Natural killer cell (primary cell): ENCODE results near the gene ZBTB44. TPM values are rescaled to one million over a fixed set of nuclear protein-coding genes. Genes with fewer than 3 reads are reported as not detected.
"Not testable (repeated sequence)": the region's sequence is repeated elsewhere in the genome, so short reads cannot be mapped to it uniquely, and the experiment has no call there.

Experiments used
- ATAC-seq, 3 donors: fragments of 150-1000 bp in 2 of 3; fragments of 200-7000 bp in 1 of 3; cut with Tn5 transposase; 1 replicate in 1 of 3; 2 replicates in 2 of 3; pipeline ENCODE4 v1.10.0; 2021; ENCODE audit warnings: mild to moderate bottlenecking in 2 of 3, moderate library complexity in 2 of 3
- DNase-seq, 2 donors: peaks; one replicate each; pipeline versions ENCODE4 v3.0.0 to v3.0.0-alpha.2; 2013 to 2021; ENCODE audit warnings: mixed read lengths in 1 of 2
- H3K27ac ChIP-seq: one replicate; pipeline ENCODE4 v1.5.1; 2013; ENCODE audit warnings: mild to moderate bottlenecking, low read length
- H3K27me3 ChIP-seq: one replicate; pipeline ENCODE4 v1.6.1; 2013; ENCODE audit warnings: low read length; ENCODE audit not compliant: control insufficient read depth, insufficient read depth
- H3K36me3 ChIP-seq: one replicate; pipeline ENCODE4 v1.6.1; 2013; ENCODE audit warnings: low read length; ENCODE audit not compliant: control insufficient read depth, insufficient read depth
- H3K4me1 ChIP-seq: one replicate; pipeline ENCODE4 v1.6.1; 2013; ENCODE audit warnings: low read length; ENCODE audit not compliant: control insufficient read depth, insufficient read depth
- H3K4me3 ChIP-seq: one replicate; pipeline ENCODE4 v1.5.1; 2013; ENCODE audit warnings: low read length
- H3K9me3 ChIP-seq: one replicate; pipeline ENCODE4 v1.6.1; 2013; ENCODE audit warnings: low read length; ENCODE audit not compliant: control insufficient read depth, insufficient read depth
- H3K27ac Mint-ChIP-seq, 2 donors: one replicate each; pipeline ENCODE4 v1.8.0; 2022; ENCODE audit warnings: mild to moderate bottlenecking in 2 of 2, mixed read lengths in 2 of 2, moderate library complexity in 1 of 2
- H3K27me3 Mint-ChIP-seq, 2 donors: one replicate each; pipeline ENCODE4 v1.8.0; 2022; ENCODE audit warnings: low read depth in 2 of 2, mixed read lengths in 2 of 2
- H3K36me3 Mint-ChIP-seq: one replicate; pipeline ENCODE4 v1.8.0; 2022; ENCODE audit warnings: mixed read lengths
- H3K4me1 Mint-ChIP-seq, 2 donors: one replicate each; pipeline ENCODE4 v1.8.0; 2022; ENCODE audit warnings: mixed read lengths in 2 of 2
- H3K4me3 Mint-ChIP-seq: one replicate; pipeline ENCODE4 v1.8.0; 2022; ENCODE audit warnings: mild to moderate bottlenecking, moderate library complexity, mixed read lengths
- H3K9me3 Mint-ChIP-seq, 2 donors: one replicate each; pipeline ENCODE4 v1.8.0; 2022; ENCODE audit warnings: mixed read lengths in 2 of 2
- WGBS: methylation state at CpG from one replicate; pipeline ENCODE4 v1.1.7; 2013; ENCODE audit warnings: missing lambda C conversion rate; ENCODE audit not compliant: insufficient coverage; 5-methylcytosine and 5-hydroxymethylcytosine counted together
- intact Hi-C: fragments of 100-400 bp; cut with micrococcal nuclease; formaldehyde crosslinking; loops from one replicate; pipeline ENCODE4 v1.14.2; 2022
- total RNA-seq, 4 donors: library from RNA; stranded (reverse); fragments of 120-200 nt in 1 of 4; gene quantifications; one replicate each; pipeline versions ENCODE4 v1.2.3 to v1.2.4, GENCODE V29; 2013 to 2022
- TF ChIP-seq, protein P1 (sequence below): fragments of 200-600 bp; IDR thresholded peaks from one replicate; pipeline ENCODE4 v1.8.0; 2022; ENCODE audit warnings: antibody characterized with exemption

The ZBTB44 gene
- total RNA-seq, 3 donors from 2014 or later (not counting 1 experiment from before 2014, with no cell fraction given): 103 to 131 (median 105) TPM

GRCh38 chr11:130241713-130242112 lies 73.0 kb downstream of the ZBTB44 start:
- no peaks in the 10 kb centered on the region for H3K27me3 Mint-ChIP-seq
- peaks cover 55 to 63% of the 10 kb centered on the region in 2 donors for H3K4me1 Mint-ChIP-seq
- WGBS: 94% methylated on average over 2 of the region's 2 CpGs
- ATAC-seq: no peak
- H3K27ac Mint-ChIP-seq: peak overlapping the region; percentile 33 to 83
- H3K4me3 ChIP-seq: no peak overlapping the region
- H3K36me3 Mint-ChIP-seq: peaks cover 14% of the 10 kb centered on the region
- DNase-seq: no peak
- intact Hi-C loops: no loop called here
- H3K27ac ChIP-seq: no peak overlapping the region
- TF ChIP-seq, protein P1, sequence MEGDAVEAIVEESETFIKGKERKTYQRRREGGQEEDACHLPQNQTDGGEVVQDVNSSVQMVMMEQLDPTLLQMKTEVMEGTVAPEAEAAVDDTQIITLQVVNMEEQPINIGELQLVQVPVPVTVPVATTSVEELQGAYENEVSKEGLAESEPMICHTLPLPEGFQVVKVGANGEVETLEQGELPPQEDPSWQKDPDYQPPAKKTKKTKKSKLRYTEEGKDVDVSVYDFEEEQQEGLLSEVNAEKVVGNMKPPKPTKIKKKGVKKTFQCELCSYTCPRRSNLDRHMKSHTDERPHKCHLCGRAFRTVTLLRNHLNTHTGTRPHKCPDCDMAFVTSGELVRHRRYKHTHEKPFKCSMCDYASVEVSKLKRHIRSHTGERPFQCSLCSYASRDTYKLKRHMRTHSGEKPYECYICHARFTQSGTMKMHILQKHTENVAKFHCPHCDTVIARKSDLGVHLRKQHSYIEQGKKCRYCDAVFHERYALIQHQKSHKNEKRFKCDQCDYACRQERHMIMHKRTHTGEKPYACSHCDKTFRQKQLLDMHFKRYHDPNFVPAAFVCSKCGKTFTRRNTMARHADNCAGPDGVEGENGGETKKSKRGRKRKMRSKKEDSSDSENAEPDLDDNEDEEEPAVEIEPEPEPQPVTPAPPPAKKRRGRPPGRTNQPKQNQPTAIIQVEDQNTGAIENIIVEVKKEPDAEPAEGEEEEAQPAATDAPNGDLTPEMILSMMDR: no peak
- no peaks in the 10 kb centered on the region for H3K4me1 ChIP-seq
- peaks cover 23% of the 10 kb centered on the region for H3K36me3 ChIP-seq
- H3K4me3 Mint-ChIP-seq: no peak overlapping the region
- no peaks in the 10 kb centered on the region for H3K27me3 ChIP-seq
- H3K9me3 Mint-ChIP-seq: no peaks in the 10 kb centered on the region
- H3K9me3 ChIP-seq: no peaks in the 10 kb centered on the region

DNA sequence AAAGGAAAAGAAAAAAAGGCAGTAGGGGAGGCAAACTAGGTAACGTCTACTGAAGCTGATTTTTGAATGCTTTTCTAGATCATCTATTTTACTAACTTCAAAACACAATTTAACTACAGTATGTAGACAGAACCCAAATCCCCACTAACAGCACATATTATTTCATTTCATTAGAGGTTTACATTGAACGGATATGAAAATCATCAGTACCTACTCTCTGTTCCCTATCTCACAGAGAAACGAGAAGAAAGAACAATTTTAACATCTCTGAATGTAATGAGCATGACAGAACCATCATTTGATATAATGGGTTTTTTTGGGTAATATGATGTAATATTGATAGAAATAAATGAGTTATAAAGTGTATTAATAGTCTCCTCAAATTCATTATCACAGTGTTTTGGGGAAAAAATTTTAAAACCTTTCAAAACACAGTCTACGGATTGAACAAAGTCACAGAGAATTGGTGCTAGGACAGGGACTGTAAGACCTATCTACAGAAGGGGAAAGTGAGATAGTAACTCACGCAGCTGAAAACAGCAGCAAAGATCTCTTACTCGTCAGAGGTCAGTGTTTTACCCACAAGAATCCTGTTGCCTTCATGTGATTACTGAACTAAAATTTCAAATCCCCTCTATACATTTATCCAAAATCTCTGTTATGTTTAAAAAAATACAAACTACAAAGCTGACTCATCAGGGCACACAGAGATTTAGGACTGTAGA lies 77.3 kb downstream of the ZBTB44 start:
- ATAC-seq: no peak
- Histone ChIP-seq H3K27me3 (no peaks in the 10 kb centered on the region), H3K4me3 (no peak overlapping the region), H3K4me1 (no peaks in the 10 kb centered on the region), H3K27ac (no peak overlapping the region), H3K9me3 (no peaks in the 10 kb centered on the region), H3K36me3 (peaks cover 43% of the 10 kb centered on the region)
- Mint-ChIP-seq H3K4me3 (no peak overlapping the region), H3K9me3 (no peaks in the 10 kb centered on the region), H3K4me1 (peaks cover 24 to 25% of the 10 kb centered on the region in 2 donors), H3K36me3 (peaks cover 15% of the 10 kb centered on the region), H3K27me3 (no peaks in the 10 kb centered on the region), H3K27ac (peak overlapping the region in 1 of 2 donors; percentile 24)
- no peak for DNase-seq
- intact Hi-C loops: no loop called here
- WGBS: 85% methylated on average over 5 of the region's 6 CpGs
- TF ChIP-seq, protein P1: no peak

- Mint-ChIP-seq H3K4me1 (peaks cover 6% of the 10 kb centered on the region in 2 donors), H3K4me3 (no peak overlapping the region), H3K36me3 (peaks cover 15% of the 10 kb centered on the region), H3K27ac (peak overlapping the region in 1 of 2 donors; percentile 47), H3K27me3 (no peaks in the 10 kb centered on the region), H3K9me3 (no peaks in the 10 kb centered on the region)
- Histone ChIP-seq H3K36me3 (peaks cover 44% of the 10 kb centered on the region), H3K4me1 (no peaks in the 10 kb centered on the region), H3K27me3 (no peaks in the 10 kb centered on the region), H3K27ac (no peak overlapping the region), H3K4me3 (no peak overlapping the region), H3K9me3 (no peaks in the 10 kb centered on the region)
- TF ChIP-seq, protein P1: no peak
- ATAC-seq: no peak
- intact Hi-C loops: no loop called here
- DNase-seq: no peak
Observed at GRCh38 chr11:130234315-130234714, 80.4 kb downstream of the ZBTB44 start.

DNA sequence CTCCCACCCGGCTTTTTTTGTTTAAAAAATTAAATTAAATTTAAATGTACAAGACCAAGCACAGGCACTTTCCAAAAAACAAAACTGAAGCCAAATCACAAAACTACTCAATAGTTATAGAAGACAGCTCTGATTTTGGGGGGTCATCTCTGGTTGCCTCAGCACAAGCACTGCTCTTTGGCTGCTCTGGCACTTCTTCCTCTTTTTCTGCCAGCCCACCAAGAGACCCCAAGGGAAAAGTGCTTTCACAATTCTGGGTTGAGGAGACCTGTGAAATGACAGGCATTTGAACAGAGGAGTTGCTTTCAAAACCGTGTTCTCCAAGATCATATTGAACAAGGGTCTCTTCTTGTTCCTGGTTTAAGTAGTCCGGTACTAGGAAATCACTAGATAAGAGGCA lies 80.8 kb downstream of the ZBTB44 start:
- H3K27me3 Mint-ChIP-seq, H3K4me1 ChIP-seq, H3K27ac ChIP-seq, ATAC-seq, H3K4me3 Mint-ChIP-seq, intact Hi-C loops, H3K9me3 ChIP-seq, DNase-seq, H3K27me3 ChIP-seq, H3K4me3 ChIP-seq, H3K9me3 Mint-ChIP-seq, H3K4me1 Mint-ChIP-seq: not testable (repeated sequence)
- peaks cover 41% of the 10 kb centered on the region for H3K36me3 ChIP-seq
- no CpG with 5 or more reads among the region's 3 CpGs for WGBS
- H3K27ac Mint-ChIP-seq: peak overlapping the region in 1 of 2 donors; percentile 47
- peaks cover 15% of the 10 kb centered on the region for H3K36me3 Mint-ChIP-seq

DNA sequence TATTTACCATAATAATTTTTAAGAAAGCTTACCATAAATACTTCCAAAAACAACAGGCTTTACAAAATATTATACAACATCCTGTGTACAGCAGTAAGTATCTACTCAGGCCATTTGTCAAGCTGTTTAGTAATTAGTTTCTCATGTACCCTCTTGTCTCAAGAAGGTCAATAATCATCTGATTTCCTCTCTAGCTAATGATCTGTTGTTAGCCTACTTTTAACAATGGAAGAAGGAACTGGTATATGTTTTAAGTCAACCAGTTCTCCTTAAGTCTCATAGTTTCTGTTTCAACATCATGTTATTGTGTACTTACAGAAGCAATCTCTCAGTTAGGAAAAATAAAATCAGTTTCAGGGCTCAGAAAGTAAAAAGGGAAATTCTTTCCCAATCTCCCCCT lies 81.2 kb downstream of the ZBTB44 start:
- H3K4me1 ChIP-seq, H3K4me3 ChIP-seq, ATAC-seq, H3K4me3 Mint-ChIP-seq, H3K9me3 Mint-ChIP-seq, H3K9me3 ChIP-seq, DNase-seq, H3K27ac Mint-ChIP-seq, H3K27me3 ChIP-seq, H3K27me3 Mint-ChIP-seq, H3K4me1 Mint-ChIP-seq, H3K27ac ChIP-seq, intact Hi-C loops: not testable (repeated sequence)
- H3K36me3 Mint-ChIP-seq: peaks cover 15% of the 10 kb centered on the region
- peaks cover 40% of the 10 kb centered on the region for H3K36me3 ChIP-seq
